IMR-90 (cell line): ENCODE data around the gene ARFGAP3. TPM values are rescaled to one million over a fixed set of nuclear protein-coding genes. Genes with fewer than 3 reads are reported as not detected.

Experiments
- ATAC-seq: fragments of 200-7000 bp; cut with Tn5 transposase; 2 replicates; pipeline ENCODE4 v1.9.1; 2020; ENCODE audit warnings: low read depth, mild to moderate bottlenecking, moderate library complexity
- BruUV-seq: library from RNA; stranded (reverse); fragments of 400-500 nt; replicated peaks from 2 replicates; lab custom pipeline; 2021; lab: Mats Ljungman, UMichigan
- CTCF ChIA-PET: fragments of 300-600 bp; formaldehyde crosslinking; extraction: SDS; loops from one replicate; lab custom pipeline; 2021; ENCODE audit warnings: antibody characterized with exemption; lab: Yijun Ruan, JAX
- POLR2A ChIA-PET: fragments of 300-600 bp; sonication (Branson Sonifier 250); formaldehyde crosslinking; loops from one replicate; lab custom pipeline; 2022; ENCODE audit warnings: antibody characterized with exemption; ENCODE audit not compliant: unreplicated experiment; lab: Charles Lee
- DNase-seq: peaks from one replicate; pipeline ENCODE4 v3.0.0; 2013
- H2AFZ ChIP-seq: replicated peaks from 2 replicates; pipeline ENCODE3; 2013; ENCODE audit warnings: low read length, mild to moderate bottlenecking; ENCODE audit not compliant: poor library complexity
- H2AK5ac ChIP-seq: 2 replicates; pipeline ENCODE4 v1.6.1; 2013; ENCODE audit warnings: low read depth, low read length, inconsistent platforms
- H2AK9ac ChIP-seq: replicated peaks from 2 replicates; pipeline ENCODE3; 2013; ENCODE audit warnings: mild to moderate bottlenecking, low read depth, low read length, moderate library complexity; ENCODE audit not compliant: poor library complexity
- H2BK120ac ChIP-seq: 2 replicates; pipeline ENCODE4 v1.6.1; 2013; ENCODE audit warnings: low read depth, low read length, inconsistent platforms
- H2BK15ac ChIP-seq: 3 replicates; pipeline ENCODE4 v1.6.1; 2013; ENCODE audit warnings: low read depth, low read length, inconsistent platforms
- H2BK20ac ChIP-seq: 2 replicates; pipeline ENCODE4 v1.6.1; 2013; ENCODE audit warnings: low read depth, mild to moderate bottlenecking, inconsistent platforms, low read length, moderate library complexity
- H2BK5ac ChIP-seq: 2 replicates; pipeline ENCODE4 v1.6.1; 2013; ENCODE audit warnings: mild to moderate bottlenecking, low read depth, low read length, inconsistent platforms; ENCODE audit not compliant: poor library complexity, severe bottlenecking
- H3K14ac ChIP-seq: replicated peaks from 2 replicates; pipeline ENCODE4 v1.6.1; 2013; ENCODE audit warnings: low read depth, low read length, inconsistent platforms
- H3K18ac ChIP-seq: 2 replicates; pipeline ENCODE4 v1.6.1; 2013; ENCODE audit warnings: low read depth, low read length, control low read depth
- H3K23ac ChIP-seq: 2 replicates; pipeline ENCODE4 v1.6.1; 2013; ENCODE audit warnings: low read depth, low read length, inconsistent platforms
- H3K27ac ChIP-seq: 2 replicates; pipeline ENCODE4 v1.5.1; 2013; ENCODE audit warnings: mild to moderate bottlenecking, control low read depth, low read length; ENCODE audit not compliant: insufficient read depth
- H3K27me3 ChIP-seq: 2 replicates; pipeline ENCODE4 v1.6.1; 2013; ENCODE audit warnings: low read length; ENCODE audit not compliant: control insufficient read depth, insufficient read depth
- H3K36me3 ChIP-seq: 2 replicates; pipeline ENCODE4 v1.6.1; 2013; ENCODE audit warnings: low read length, mixed read lengths; ENCODE audit not compliant: control insufficient read depth, insufficient read depth
- H3K4ac ChIP-seq: 2 replicates; pipeline ENCODE4 v1.6.1; 2013; ENCODE audit warnings: low read depth, low read length, inconsistent platforms
- H3K4me1 ChIP-seq: 2 replicates; pipeline ENCODE4 v1.6.1; 2013; ENCODE audit warnings: low read length, mixed read lengths; ENCODE audit not compliant: control insufficient read depth, insufficient read depth
- H3K4me2 ChIP-seq: 2 replicates; pipeline ENCODE4 v1.6.1; 2013; ENCODE audit warnings: low read depth, mild to moderate bottlenecking, control low read depth, low read length, moderate library complexity
- H3K4me3 ChIP-seq: 2 replicates; pipeline ENCODE4 v1.5.1; 2013; ENCODE audit warnings: low read depth, mild to moderate bottlenecking, control low read depth, low read length, moderate library complexity; ENCODE audit not compliant: insufficient read depth
- H3K56ac ChIP-seq: 2 replicates; pipeline ENCODE4 v1.6.1; 2013; ENCODE audit warnings: low read length, inconsistent platforms; ENCODE audit not compliant: insufficient read depth; ENCODE audit errors: extremely low read depth
- H3K79me1 ChIP-seq, 2 experiments: 2 replicates each; pipeline ENCODE4 v1.6.1; 2013; ENCODE audit warnings: low read length in 2 of 2, inconsistent platforms in 1 of 2, low read depth in 1 of 2
- H3K9ac ChIP-seq: 2 replicates; pipeline ENCODE4 v1.6.1; 2013; ENCODE audit warnings: low read depth, low read length, control low read depth
- H3K9me1 ChIP-seq: 2 replicates; pipeline ENCODE4 v1.6.1; 2013; ENCODE audit warnings: low read length, inconsistent platforms; ENCODE audit not compliant: insufficient read depth
- H3K9me3 ChIP-seq: 2 replicates; pipeline ENCODE4 v1.6.1; 2013; ENCODE audit warnings: low read length; ENCODE audit not compliant: control insufficient read depth, insufficient read depth
- H4K20me1 ChIP-seq: 2 replicates; pipeline ENCODE4 v1.6.1; 2013; ENCODE audit warnings: low read length, inconsistent platforms; ENCODE audit not compliant: insufficient read depth
- H4K5ac ChIP-seq: 2 replicates; pipeline ENCODE4 v1.6.1; 2013; ENCODE audit warnings: mild to moderate bottlenecking, low read depth, low read length, control low read depth
- H4K8ac ChIP-seq, 2 experiments: 2 replicates each; pipeline ENCODE4 v1.6.1; 2013; ENCODE audit warnings: low read depth in 2 of 2, low read length in 2 of 2, control low read depth in 1 of 2, inconsistent platforms in 1 of 2
- H4K91ac ChIP-seq: 2 replicates; pipeline ENCODE4 v1.6.1; 2013; ENCODE audit warnings: low read depth, low read length, inconsistent platforms; ENCODE audit not compliant: insufficient read depth
- BHLHE40 ChIP-seq: fragments of 150-350 bp; IDR thresholded peaks from 2 replicates; pipeline ENCODE4 v1.6.1; 2016; ENCODE audit warnings: mild to moderate bottlenecking, low read depth, low read length
- CEBPB ChIP-seq: IDR thresholded peaks from 2 replicates; pipeline ENCODE4 v1.6.1; 2012; ENCODE audit warnings: low read depth, low read length, improper control_type of control experiment
- MAFK ChIP-seq: IDR thresholded peaks from 2 replicates; pipeline ENCODE4 v1.6.1; 2012; ENCODE audit warnings: low read depth, low read length, improper control_type of control experiment
- RFX5 ChIP-seq: IDR thresholded peaks from 2 replicates; pipeline ENCODE4 v1.8.0; 2012; ENCODE audit warnings: low read depth, mild to moderate bottlenecking, low read length, moderate library complexity
- SMC3 ChIP-seq: fragments of 150-350 bp; IDR thresholded peaks from 2 replicates; pipeline ENCODE4 v1.6.1; 2016; ENCODE audit warnings: low read depth, mild to moderate bottlenecking, antibody characterized with exemption, low read length, moderate library complexity
- WGBS, 2 experiments: methylation state at CpG; one replicate each; pipeline versions ENCODE4 v1.1.5 to v1.1.7; 2013; ENCODE audit warnings: missing lambda C conversion rate in 2 of 2; ENCODE audit not compliant: insufficient read length in 1 of 2; ENCODE audit errors: extremely low coverage in 2 of 2; 5-methylcytosine and 5-hydroxymethylcytosine counted together
- dilution Hi-C: fragments of 300-500 bp; cut with HindIII; formaldehyde crosslinking; loops from one replicate; pipeline ENCODE4 v1.14.3; 2018; ENCODE audit warnings: low sequenced_read_pairs; ENCODE audit not compliant: unreplicated experiment
- in situ Hi-C: fragments of 300-500 bp; cut with MboI; formaldehyde crosslinking; loops from 3 replicates; pipeline ENCODE4 v1.14.3; 2019; ENCODE audit warnings: low sequenced_read_pairs, inconsistent platforms, mixed read lengths
- intact Hi-C: fragments of 100-400 bp; cut with micrococcal nuclease; formaldehyde crosslinking; loops from 2 replicates; pipeline ENCODE4 v1.10.0; 2022
- polyA plus RNA-seq, 3 experiments: library from polyadenylated mRNA; depleted of rRNA; stranded (reverse); fragments of >200 nt; gene quantifications; 2 replicates each; pipeline ENCODE4 v1.2.3, GENCODE V29; 2012; ENCODE audit warnings: low replicate concordance in 1 of 3
- total RNA-seq: library from RNA; depleted of rRNA; stranded (reverse); fragments of >200 nt; gene quantifications from 2 replicates; pipeline ENCODE4 v1.2.3, GENCODE V29; 2012
- TF ChIP-seq, protein P1 (sequence below): conservative IDR thresholded peaks from 2 replicates; pipeline ENCODE4 v1.5.1; 2012; ENCODE audit warnings: mild to moderate bottlenecking, low read depth, low read length, improper control_type of control experiment

The ARFGAP3 gene
- total and polyA plus RNA-seq, 2 of the 4 experiments (the other 2 are of a cell fraction), result 50.0 to 70.1 TPM

DNA sequence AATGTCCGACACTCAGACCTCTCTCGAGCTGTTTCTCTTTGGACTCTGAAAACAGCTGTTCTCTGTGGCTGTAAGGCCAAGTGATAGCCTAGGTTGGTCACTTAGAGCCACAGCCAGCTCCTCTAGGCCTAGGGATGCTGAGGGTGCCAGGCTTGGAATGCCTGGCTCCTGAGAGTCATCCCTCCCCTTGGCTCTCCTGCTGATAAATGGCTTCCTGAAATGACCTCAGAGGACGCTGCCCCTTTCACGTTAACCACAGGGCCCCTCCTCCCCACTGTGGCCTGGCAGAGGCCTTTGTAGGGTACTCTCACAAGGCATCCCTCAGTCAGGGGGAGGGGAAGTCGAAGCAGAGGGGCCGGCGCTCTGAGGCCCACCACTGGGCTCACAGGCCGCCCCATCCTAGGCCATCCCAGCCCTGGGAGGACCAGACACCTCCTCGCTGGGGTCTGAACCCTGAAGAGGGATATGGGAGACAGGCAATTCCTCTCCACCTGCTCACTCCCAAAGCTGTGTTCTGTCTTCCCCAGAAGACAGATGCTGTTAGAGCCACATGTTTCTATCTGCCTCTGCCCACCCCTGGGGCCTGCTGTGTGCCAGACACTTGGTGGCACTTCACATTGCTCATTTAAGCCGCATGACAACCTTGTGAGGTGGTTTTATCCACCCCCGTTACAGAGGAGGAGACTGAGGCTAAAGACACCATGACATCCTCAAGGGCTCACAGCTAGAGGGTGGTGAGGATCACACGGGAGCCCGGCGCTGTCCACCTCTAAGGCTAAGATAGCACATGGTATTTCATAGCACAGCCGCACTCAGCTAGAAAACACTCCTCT is 50.9 kb downstream of the ARFGAP3 start (continued):
- TF ChIP-seq SMC3, result no peak

DNA sequence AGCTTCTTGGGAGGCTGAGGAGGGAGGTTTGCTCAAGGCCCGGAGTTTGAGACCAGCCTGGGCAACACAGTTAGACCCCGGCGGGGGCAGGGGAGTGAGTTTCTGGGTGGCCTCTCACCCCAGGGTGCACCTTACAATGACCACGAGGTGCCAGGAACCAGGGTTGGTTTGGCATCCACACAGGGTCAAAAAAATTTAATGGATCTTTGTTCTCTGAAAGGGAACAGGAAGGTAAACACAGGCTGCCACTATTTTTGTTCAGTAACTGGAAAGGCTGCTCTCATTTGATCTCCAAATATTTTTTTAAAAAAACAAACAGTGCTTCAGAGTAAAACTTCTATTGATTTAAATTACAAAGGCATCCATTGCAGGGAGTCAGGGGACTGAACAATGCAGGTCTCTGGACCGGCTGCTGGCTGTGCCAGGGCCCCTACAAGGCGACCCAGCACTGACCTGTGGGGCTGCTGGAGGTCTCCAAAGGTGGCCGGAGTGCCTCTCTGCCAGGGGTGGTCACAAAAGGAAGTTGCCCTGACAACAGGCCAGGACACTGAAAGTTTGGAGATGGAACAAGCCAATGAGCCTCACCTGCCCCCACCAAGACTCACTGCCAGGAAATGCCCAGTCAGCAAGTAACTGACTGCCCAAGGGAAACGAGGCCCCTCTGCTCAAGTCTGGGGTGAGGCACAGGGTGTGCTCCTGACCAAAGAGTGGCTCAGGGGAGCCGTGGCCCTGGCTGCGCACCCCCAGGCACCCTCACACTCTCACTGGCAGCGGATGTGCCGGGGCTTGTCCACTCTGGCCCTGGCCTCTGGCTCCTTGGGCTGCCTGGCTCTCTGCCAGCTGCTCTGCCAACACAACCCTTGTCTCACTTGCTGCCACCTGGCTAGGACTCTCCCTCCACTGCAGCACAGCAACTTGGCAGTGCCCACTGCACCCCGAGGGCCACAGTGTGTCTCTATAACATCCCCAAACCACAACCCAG is 51.8 kb downstream of the ARFGAP3 start:
- Histone ChIP-seq H3K4me2 (no peak overlapping the region), H3K9me1 (peaks cover 7% of the 10 kb centered on the region; the same call in 1 of the 2 replicates), H2AK5ac (peak overlapping the region; percentile 74; the same call in 1 of the 2 replicates), H3K23ac (no peak overlapping the region), H2BK5ac (peak overlapping the region; percentile 66), H3K4me3 (no peak overlapping the region), H3K9me3 (no peaks in the 10 kb centered on the region), H3K27me3 (no peaks in the 10 kb centered on the region), H4K5ac (peak overlapping the region; percentile 37), H4K91ac (no peak overlapping the region), H3K79me1 (peaks cover 0 to 43% of the 10 kb centered on the region in 2 experiments), H3K4me1 (peaks cover 15% of the 10 kb centered on the region), H2BK120ac (peak overlapping the region; percentile 41; the same call in 1 of the 2 replicates), H2AK9ac (peak overlapping the region; percentile 69), H2BK20ac (no peak overlapping the region), H3K4ac (peak overlapping the region; percentile 25; the same call in 1 of the 2 replicates), H3K18ac (peak overlapping the region; percentile 31; the same call in 1 of the 2 replicates), H3K9ac (no peak overlapping the region), H2BK15ac (no peak overlapping the region), H4K20me1 (no peaks in the 10 kb centered on the region), H3K36me3 (peaks cover 68% of the 10 kb centered on the region), H2AFZ (no peak overlapping the region), H3K27ac (peak overlapping the region; percentile 76), H3K14ac (0 out of 2 replicates have a peak overlapping the region, but pooled peaks have one; percentile 36), H4K8ac (0 out of 4 replicates have a peak overlapping the region, but pooled peaks of 1 of the 2 experiments have one; percentile 34), H3K56ac (no peak overlapping the region)
- BruUV-seq, result no TSS peak
- CTCF ChIA-PET, result interaction anchor here (0.7 kb wide), 1 partner anchor 15 kb away, joined by 3 read pairs; no protein-coding TSS in a partner anchor
- TF ChIP-seq CEBPB, result no peak
- TF ChIP-seq BHLHE40, result no peak
- peak; percentile 94 for TF ChIP-seq MAFK
- no peak for TF ChIP-seq RFX5
- TF ChIP-seq, protein P1, sequence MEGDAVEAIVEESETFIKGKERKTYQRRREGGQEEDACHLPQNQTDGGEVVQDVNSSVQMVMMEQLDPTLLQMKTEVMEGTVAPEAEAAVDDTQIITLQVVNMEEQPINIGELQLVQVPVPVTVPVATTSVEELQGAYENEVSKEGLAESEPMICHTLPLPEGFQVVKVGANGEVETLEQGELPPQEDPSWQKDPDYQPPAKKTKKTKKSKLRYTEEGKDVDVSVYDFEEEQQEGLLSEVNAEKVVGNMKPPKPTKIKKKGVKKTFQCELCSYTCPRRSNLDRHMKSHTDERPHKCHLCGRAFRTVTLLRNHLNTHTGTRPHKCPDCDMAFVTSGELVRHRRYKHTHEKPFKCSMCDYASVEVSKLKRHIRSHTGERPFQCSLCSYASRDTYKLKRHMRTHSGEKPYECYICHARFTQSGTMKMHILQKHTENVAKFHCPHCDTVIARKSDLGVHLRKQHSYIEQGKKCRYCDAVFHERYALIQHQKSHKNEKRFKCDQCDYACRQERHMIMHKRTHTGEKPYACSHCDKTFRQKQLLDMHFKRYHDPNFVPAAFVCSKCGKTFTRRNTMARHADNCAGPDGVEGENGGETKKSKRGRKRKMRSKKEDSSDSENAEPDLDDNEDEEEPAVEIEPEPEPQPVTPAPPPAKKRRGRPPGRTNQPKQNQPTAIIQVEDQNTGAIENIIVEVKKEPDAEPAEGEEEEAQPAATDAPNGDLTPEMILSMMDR, result no peak
- no peak for TF ChIP-seq SMC3
- peak; percentile 64 for ATAC-seq
- in situ Hi-C loops, result no loop called here
- 67% methylated on average over 4 of the region's 13 CpGs; no CpG with 5 or more reads in 1 of the 2 experiments for WGBS, 2 experiments
- POLR2A ChIA-PET, result no interaction called here
- intact Hi-C loops, result no loop called here
- DNase-seq, result no peak
- dilution Hi-C loops, result no loop called here
